H9 (cell line): ENCODE results near the gene PCDHB7. TPM values are rescaled to one million over a fixed set of nuclear protein-coding genes. Genes with fewer than 3 reads are reported as not detected.
"Not testable (repeated sequence)": the region's sequence is repeated elsewhere in the genome, so short reads cannot be mapped to it uniquely, and the experiment has no call there.

Experiments
- DNase-seq: peaks from one replicate; pipeline ENCODE4 v3.0.0-alpha.2; 2017
- H2AFZ ChIP-seq: one replicate; pipeline ENCODE4 v1.6.1; 2013; ENCODE audit warnings: mild to moderate bottlenecking, low read length, control low read depth, moderate library complexity
- H2AK5ac ChIP-seq: 2 replicates; pipeline ENCODE4 v1.6.1; 2013; ENCODE audit warnings: low read length, control low read depth, mixed read lengths; ENCODE audit not compliant: insufficient read length
- H2BK120ac ChIP-seq: one replicate; pipeline ENCODE4 v1.6.1; 2013; ENCODE audit warnings: low read depth, mild to moderate bottlenecking, low read length, control low read depth, inconsistent platforms; ENCODE audit not compliant: poor library complexity, severe bottlenecking
- H2BK12ac ChIP-seq: 2 replicates; pipeline ENCODE4 v1.6.1; 2013; ENCODE audit warnings: low read length, control low read depth, mixed read lengths, low read depth; ENCODE audit not compliant: insufficient read length
- H2BK15ac ChIP-seq: 2 replicates; pipeline ENCODE4 v1.6.1; 2013; ENCODE audit warnings: low read depth, low read length, control low read depth
- H2BK20ac ChIP-seq: one replicate; pipeline ENCODE4 v1.6.1; 2013; ENCODE audit warnings: low read depth, mild to moderate bottlenecking, low read length, control low read depth, inconsistent platforms; ENCODE audit not compliant: poor library complexity, severe bottlenecking
- H2BK5ac ChIP-seq: 2 replicates; pipeline ENCODE4 v1.6.1; 2013; ENCODE audit warnings: low read length, control low read depth, mixed read lengths; ENCODE audit not compliant: insufficient read length
- H3K14ac ChIP-seq: 2 replicates; pipeline ENCODE4 v1.6.1; 2013; ENCODE audit warnings: low read length, control low read depth; ENCODE audit not compliant: insufficient read depth
- H3K18ac ChIP-seq: 2 replicates; pipeline ENCODE4 v1.6.1; 2013; ENCODE audit warnings: low read depth, mild to moderate bottlenecking, mixed read lengths, low read length, control low read depth; ENCODE audit not compliant: insufficient read length
- H3K23ac ChIP-seq: 2 replicates; pipeline ENCODE4 v1.6.1; 2013; ENCODE audit warnings: low read length, control low read depth, mixed read lengths, low read depth; ENCODE audit not compliant: insufficient read length
- H3K23me2 ChIP-seq: 2 replicates; pipeline ENCODE4 v1.6.1; 2013; ENCODE audit warnings: low read depth, mild to moderate bottlenecking, mixed read lengths, low read length, control low read depth; ENCODE audit not compliant: insufficient read length, poor library complexity, severe bottlenecking
- H3K27ac ChIP-seq: 2 replicates; pipeline ENCODE4 v1.5.1; 2013; ENCODE audit warnings: low read length, control low read depth, mixed read lengths, low read depth; ENCODE audit not compliant: insufficient read length
- H3K27me3 ChIP-seq: 2 replicates; pipeline ENCODE4 v1.6.1; 2013; ENCODE audit warnings: low read length, control low read depth, inconsistent platforms; ENCODE audit not compliant: insufficient read depth
- H3K4ac ChIP-seq: 2 replicates; pipeline ENCODE4 v1.6.1; 2013; ENCODE audit warnings: low read depth, mild to moderate bottlenecking, control low read depth, inconsistent platforms, low read length, moderate library complexity
- H3K4me1 ChIP-seq: 2 replicates; pipeline ENCODE4 v1.6.1; 2013; ENCODE audit warnings: low read length, control low read depth, inconsistent platforms; ENCODE audit not compliant: insufficient read depth
- H3K4me2 ChIP-seq: 2 replicates; pipeline ENCODE4 v1.6.1; 2013; ENCODE audit warnings: low read length, control low read depth, mixed read lengths; ENCODE audit not compliant: insufficient read length, insufficient read depth
- H3K56ac ChIP-seq: 2 replicates; pipeline ENCODE4 v1.6.1; 2013; ENCODE audit warnings: low read depth, mild to moderate bottlenecking, mixed read lengths, low read length, control low read depth; ENCODE audit not compliant: insufficient read length
- H3K79me1 ChIP-seq: 2 replicates; pipeline ENCODE4 v1.6.1; 2013; ENCODE audit warnings: low read depth, mild to moderate bottlenecking, moderate library complexity, low read length, control low read depth, inconsistent platforms; ENCODE audit not compliant: insufficient read depth, poor library complexity, severe bottlenecking
- H3K79me2 ChIP-seq: 2 replicates; pipeline ENCODE4 v1.6.1; 2013; ENCODE audit warnings: low read length, control low read depth, inconsistent platforms; ENCODE audit not compliant: insufficient read depth
- H3K9ac ChIP-seq: 2 replicates; pipeline ENCODE4 v1.6.1; 2013; ENCODE audit warnings: low read length, control low read depth, mixed read lengths; ENCODE audit not compliant: insufficient read length; ENCODE audit errors: extremely low read depth
- H3K9me3 ChIP-seq: one replicate; pipeline ENCODE4 v1.6.1; 2013; ENCODE audit warnings: low read depth, low read length, inconsistent platforms; ENCODE audit not compliant: control insufficient read depth
- H3T11ph ChIP-seq: one replicate; pipeline ENCODE4 v1.6.1; 2013; ENCODE audit warnings: mild to moderate bottlenecking, low read length, control low read depth, inconsistent platforms
- H4K20me1 ChIP-seq: one replicate; pipeline ENCODE4 v1.6.1; 2013; ENCODE audit not compliant: control insufficient read depth, insufficient read length, insufficient read depth
- H4K5ac ChIP-seq: 2 replicates; pipeline ENCODE4 v1.6.1; 2013; ENCODE audit warnings: low read depth, mild to moderate bottlenecking, mixed read lengths, low read length, control low read depth; ENCODE audit not compliant: insufficient read length
- H4K8ac ChIP-seq: replicated peaks from 2 replicates; pipeline ENCODE4 v1.6.1; 2013; ENCODE audit warnings: low read length, control low read depth, mixed read lengths, low read depth; ENCODE audit not compliant: insufficient read length
- H4K91ac ChIP-seq: 2 replicates; pipeline ENCODE4 v1.6.1; 2013; ENCODE audit warnings: low read depth, mild to moderate bottlenecking, moderate library complexity, mixed read lengths, low read length, control low read depth; ENCODE audit not compliant: insufficient read length
- H3K27ac Mint-ChIP-seq, 3 experiments: 2 replicates in 2 of 3; 3 replicates in 1 of 3; pipeline ENCODE4 v1.8.0; 2020 to 2021; ENCODE audit warnings: mixed read lengths in 3 of 3, mild to moderate bottlenecking in 1 of 3, moderate library complexity in 1 of 3
- H3K27me3 Mint-ChIP-seq: 2 replicates; pipeline ENCODE4 v1.8.0; 2021; ENCODE audit warnings: low read depth, mild to moderate bottlenecking, moderate library complexity, mixed read lengths
- H3K36me3 Mint-ChIP-seq, 3 experiments: 2 replicates in 2 of 3; 3 replicates in 1 of 3; pipeline ENCODE4 v1.8.0; 2020 to 2021; ENCODE audit warnings: low read depth in 3 of 3, mixed read lengths in 3 of 3; ENCODE audit not compliant: insufficient read depth in 1 of 3
- H3K4me1 Mint-ChIP-seq, 2 experiments: 2 replicates each; pipeline ENCODE4 v1.8.0; 2020; ENCODE audit warnings: mixed read lengths in 2 of 2
- H3K4me3 Mint-ChIP-seq, 2 experiments: 2 replicates in 1 of 2; 3 replicates in 1 of 2; pipeline ENCODE4 v1.8.0; 2020 to 2021; ENCODE audit warnings: mild to moderate bottlenecking in 2 of 2, mixed read lengths in 2 of 2, moderate library complexity in 1 of 2
- H3K9me3 Mint-ChIP-seq, 2 experiments: 2 replicates in 1 of 2; 3 replicates in 1 of 2; pipeline ENCODE4 v1.8.0; 2020; ENCODE audit warnings: mild to moderate bottlenecking in 2 of 2, mixed read lengths in 2 of 2, moderate library complexity in 1 of 2
- WGBS: extraction: QIAGEN DNeasy Blood & Tissue Kit; methylation state at CpG from one replicate; pipeline ENCODE4 v1.1.7; 2013; ENCODE audit warnings: missing lambda C conversion rate, low lambda C conversion rate, mixed read lengths; ENCODE audit not compliant: insufficient read length; ENCODE audit errors: extremely low coverage; 5-methylcytosine and 5-hydroxymethylcytosine counted together
- total RNA-seq: library from RNA; stranded (reverse); gene quantifications from 2 replicates; pipeline ENCODE4 v1.2.1, GENCODE V29; 2021
- TF ChIP-seq, protein P1 (sequence below): fragments of 200-600 bp; sonication (generic); conservative IDR thresholded peaks from 3 replicates; pipeline ENCODE4 v1.8.0; 2021; ENCODE audit warnings: antibody characterized with exemption, mild to moderate bottlenecking

The PCDHB7 gene
- total RNA-seq, 1 experiment from 2014 or later, result 0.52 TPM

DNA sequence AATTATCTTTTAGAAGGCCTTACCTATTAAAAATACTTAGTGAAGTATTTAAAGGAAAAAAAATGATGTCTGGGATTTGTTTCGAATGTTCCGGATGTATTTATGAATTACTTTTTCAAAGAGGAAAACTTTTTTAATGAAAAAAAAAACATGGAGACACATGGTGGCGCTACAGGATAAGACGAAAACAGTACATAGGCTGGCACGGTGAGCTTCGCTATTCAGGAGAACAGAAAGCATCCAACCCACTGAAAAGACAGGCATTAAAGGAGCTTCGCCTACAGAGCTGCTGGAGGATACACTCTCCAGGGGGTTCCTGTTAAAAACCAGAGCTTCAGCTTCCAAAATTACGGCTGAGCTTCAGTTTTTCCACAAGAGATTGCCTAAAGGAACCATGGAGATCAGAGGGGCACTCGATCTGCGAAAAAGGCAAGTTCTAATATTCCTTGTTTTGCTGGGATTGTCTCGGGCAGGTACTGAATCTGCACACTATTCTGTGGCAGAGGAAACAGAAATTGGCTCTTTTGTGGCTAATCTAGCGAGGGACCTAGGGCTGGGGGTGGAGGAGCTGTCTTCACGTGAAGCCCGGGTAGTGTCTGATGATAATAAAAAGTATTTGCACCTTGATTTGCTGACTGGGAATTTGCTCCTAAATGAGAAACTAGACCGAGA is 50.8 kb downstream of the PCDHB7 start, which contains the start of gene PCDHB14:
Gene PCDHB14, plus strand, starts transcription at position 232 of the 672 bp plus-strand sequence. Its CDS starts 163 bp downstream, at position 395.
- Histone ChIP-seq H3K9me3 (no peaks in the 10 kb centered on the region), H3K4me2 (peak within 1 kb of the TSS; percentile 24), H3K79me2 (no peaks in the 10 kb centered on the region), H2AK5ac (no peak within 1 kb of the TSS), H3K27me3 (no peaks in the 10 kb centered on the region), H4K5ac (no peak within 1 kb of the TSS), H3K4me1 (no peaks in the 10 kb centered on the region), H3K4ac (no peak within 1 kb of the TSS), H4K91ac (no peak within 1 kb of the TSS), H2AFZ (peak within 1 kb of the TSS; percentile 83), H3K27ac (no peak within 1 kb of the TSS), H2BK5ac (no peak within 1 kb of the TSS), H2BK15ac (no peak within 1 kb of the TSS), H3K79me1 (no peaks in the 10 kb centered on the region), H4K8ac (no peak within 1 kb of the TSS), H2BK12ac (no peak within 1 kb of the TSS), H2BK120ac (no peak within 1 kb of the TSS), H3K23ac (no peak within 1 kb of the TSS), H3K14ac (no peak within 1 kb of the TSS), H3K18ac (no peak within 1 kb of the TSS), H4K20me1 (no peaks in the 10 kb centered on the region), H3T11ph (no peak within 1 kb of the TSS), H2BK20ac (no peak within 1 kb of the TSS), H3K23me2 (peaks cover 3% of the 10 kb centered on the region), H3K56ac (no peak within 1 kb of the TSS), H3K9ac (peak within 1 kb of the TSS; percentile 30)
- TF ChIP-seq, protein P1, sequence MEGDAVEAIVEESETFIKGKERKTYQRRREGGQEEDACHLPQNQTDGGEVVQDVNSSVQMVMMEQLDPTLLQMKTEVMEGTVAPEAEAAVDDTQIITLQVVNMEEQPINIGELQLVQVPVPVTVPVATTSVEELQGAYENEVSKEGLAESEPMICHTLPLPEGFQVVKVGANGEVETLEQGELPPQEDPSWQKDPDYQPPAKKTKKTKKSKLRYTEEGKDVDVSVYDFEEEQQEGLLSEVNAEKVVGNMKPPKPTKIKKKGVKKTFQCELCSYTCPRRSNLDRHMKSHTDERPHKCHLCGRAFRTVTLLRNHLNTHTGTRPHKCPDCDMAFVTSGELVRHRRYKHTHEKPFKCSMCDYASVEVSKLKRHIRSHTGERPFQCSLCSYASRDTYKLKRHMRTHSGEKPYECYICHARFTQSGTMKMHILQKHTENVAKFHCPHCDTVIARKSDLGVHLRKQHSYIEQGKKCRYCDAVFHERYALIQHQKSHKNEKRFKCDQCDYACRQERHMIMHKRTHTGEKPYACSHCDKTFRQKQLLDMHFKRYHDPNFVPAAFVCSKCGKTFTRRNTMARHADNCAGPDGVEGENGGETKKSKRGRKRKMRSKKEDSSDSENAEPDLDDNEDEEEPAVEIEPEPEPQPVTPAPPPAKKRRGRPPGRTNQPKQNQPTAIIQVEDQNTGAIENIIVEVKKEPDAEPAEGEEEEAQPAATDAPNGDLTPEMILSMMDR, result peak; percentile 79
- WGBS, result no CpG with 5 or more reads among the region's 15 CpGs
- peaks cover 5 to 9% (median 6%) of the 10 kb centered on the region in 3 experiments; a peak in 6 of 7 replicates for H3K36me3 Mint-ChIP-seq
- peaks cover 11 to 25% of the 10 kb centered on the region in 2 experiments for H3K9me3 Mint-ChIP-seq
- H3K4me3 Mint-ChIP-seq, result peak within 1 kb of the TSS; percentile 56 to 68
- peak within 1 kb of the TSS in 2 of 3 experiments; percentile 67 to 76; a peak in 4 of 7 replicates for H3K27ac Mint-ChIP-seq
- H3K27me3 Mint-ChIP-seq, result peaks cover 8% of the 10 kb centered on the region; the same call in 1 of the 2 replicates
- peak; percentile 70 for DNase-seq
- peaks cover 6 to 13% of the 10 kb centered on the region in 2 experiments for H3K4me1 Mint-ChIP-seq

DNA sequence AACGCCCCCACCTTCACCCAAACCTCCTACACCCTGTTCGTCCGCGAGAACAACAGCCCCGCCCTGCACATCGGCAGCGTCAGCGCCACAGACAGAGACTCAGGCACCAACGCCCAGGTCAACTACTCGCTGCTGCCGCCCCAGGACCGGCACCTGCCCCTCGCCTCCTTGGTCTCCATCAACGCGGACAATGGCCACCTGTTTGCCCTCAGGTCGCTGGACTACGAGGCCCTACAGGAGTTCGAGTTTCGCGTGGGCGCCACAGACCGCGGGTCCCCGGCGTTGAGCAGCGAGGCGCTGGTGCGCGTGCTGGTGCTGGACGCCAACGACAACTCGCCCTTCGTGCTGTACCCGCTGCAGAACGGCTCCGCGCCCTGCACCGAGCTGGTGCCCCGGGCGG is 52.4 kb downstream of the PCDHB7 start:
- H3K9me3 ChIP-seq, H3K23ac ChIP-seq, H3K27ac ChIP-seq, H3K4ac ChIP-seq, H3K79me1 ChIP-seq, H2BK12ac ChIP-seq, H3T11ph ChIP-seq, H3K27me3 ChIP-seq, H4K5ac ChIP-seq, H3K14ac ChIP-seq, H3K4me1 ChIP-seq, H4K91ac ChIP-seq, H4K8ac ChIP-seq, H3K27me3 Mint-ChIP-seq, DNase-seq, H3K36me3 Mint-ChIP-seq, H3K9ac ChIP-seq, H2AK5ac ChIP-seq, H3K4me2 ChIP-seq, H2BK120ac ChIP-seq, H3K4me3 Mint-ChIP-seq, H3K27ac Mint-ChIP-seq, H2AFZ ChIP-seq, H2BK20ac ChIP-seq, H3K18ac ChIP-seq, H3K56ac ChIP-seq, H3K79me2 ChIP-seq, H3K23me2 ChIP-seq, H2BK5ac ChIP-seq, H4K20me1 ChIP-seq, H2BK15ac ChIP-seq: not testable (repeated sequence)
- H3K4me1 Mint-ChIP-seq, result peaks cover 12 to 19% of the 10 kb centered on the region in 2 experiments
- WGBS, result no CpG with 5 or more reads among the region's 40 CpGs
- peaks cover 11 to 30% of the 10 kb centered on the region in 2 experiments for H3K9me3 Mint-ChIP-seq
